ENCODE data around the gene TAF8.

TAF8 gene

GRCh38 chr6:42123379-42124103 lies 73.2 kb downstream of the TAF8 start:
- no peaks in the 10 kb centered on the region; the same call in 1 of the 2 replicates for H3K27me3 ChIP-seq (replicated peaks; ENCODE audit: control insufficient read depth, insufficient read depth, low read length)
- H3K4me3 ChIP-seq (replicated peaks; ENCODE audit: low read depth, low read length), result no peak overlapping the region
- DNase-seq (ENCODE audit: extremely low read depth, insufficient read length), result no peak
- TF ChIP-seq CTCF (IDR thresholded peaks at IDR 0.05; ENCODE audit: insufficient read depth, low read length, poor library complexity, severe bottlenecking), result no peak
- H3K36me3 ChIP-seq (ENCODE audit: control insufficient read depth, insufficient read depth, low read length), result no peaks in the 10 kb centered on the region

GRCh38 chr6:42124223-42124836 lies 74.0 kb downstream of the TAF8 start:
- Histone ChIP-seq H3K4me3 (replicated peaks; ENCODE audit: low read depth, low read length) (no peak overlapping the region), H3K27me3 (replicated peaks; ENCODE audit: control insufficient read depth, insufficient read depth, low read length) (no peaks in the 10 kb centered on the region; the same call in 1 of the 2 replicates), H3K36me3 (ENCODE audit: control insufficient read depth, insufficient read depth, low read length) (no peaks in the 10 kb centered on the region)
- no peak for TF ChIP-seq CTCF (IDR thresholded peaks at IDR 0.05; ENCODE audit: insufficient read depth, low read length, poor library complexity, severe bottlenecking)
- no peak for DNase-seq (ENCODE audit: extremely low read depth, insufficient read length)

- Histone ChIP-seq H3K4me3 (replicated peaks; ENCODE audit: low read depth, low read length) (no peak overlapping the region), H3K36me3 (ENCODE audit: control insufficient read depth, insufficient read depth, low read length) (no peaks in the 10 kb centered on the region), H3K27me3 (replicated peaks; ENCODE audit: control insufficient read depth, insufficient read depth, low read length) (no peaks in the 10 kb centered on the region; the same call in 1 of the 2 replicates)
- no peak for TF ChIP-seq CTCF (IDR thresholded peaks at IDR 0.05; ENCODE audit: insufficient read depth, low read length, poor library complexity, severe bottlenecking)
- DNase-seq (ENCODE audit: extremely low read depth, insufficient read length), result no peak
Observed at GRCh38 chr6:42125231-42125630, 74.9 kb downstream of the TAF8 start.

GRCh38 chr6:42125663-42126062 lies 75.3 kb downstream of the TAF8 start:
- no peak for TF ChIP-seq CTCF (IDR thresholded peaks at IDR 0.05; ENCODE audit: insufficient read depth, low read length, poor library complexity, severe bottlenecking)
- no peaks in the 10 kb centered on the region; the same call in 1 of the 2 replicates for H3K27me3 ChIP-seq (replicated peaks; ENCODE audit: control insufficient read depth, insufficient read depth, low read length)
- H3K4me3 ChIP-seq (replicated peaks; ENCODE audit: low read depth, low read length), result no peak overlapping the region
- no peaks in the 10 kb centered on the region for H3K36me3 ChIP-seq (ENCODE audit: control insufficient read depth, insufficient read depth, low read length)
- DNase-seq (ENCODE audit: extremely low read depth, insufficient read length), result no peak

GRCh38 chr6:42128460-42129359 lies 78.4 kb downstream of the TAF8 start:
- no peak for DNase-seq (ENCODE audit: extremely low read depth, insufficient read length)
- Histone ChIP-seq H3K27me3 (replicated peaks; ENCODE audit: control insufficient read depth, insufficient read depth, low read length) (no peaks in the 10 kb centered on the region), H3K4me3 (replicated peaks; ENCODE audit: low read depth, low read length) (no peak overlapping the region), H3K36me3 (ENCODE audit: control insufficient read depth, insufficient read depth, low read length) (no peaks in the 10 kb centered on the region)
- TF ChIP-seq CTCF (IDR thresholded peaks at IDR 0.05; ENCODE audit: insufficient read depth, low read length, poor library complexity, severe bottlenecking), result no peak
